HCT116 (cell line): Measurements from ENCODE around the gene PIK3CD. TPM values are rescaled to one million over a fixed set of nuclear protein-coding genes. Genes with fewer than 3 reads are reported as not detected.

Experiments used
- ATAC-seq: fragments of 200-7000 bp; cut with Tn5 transposase; 2 replicates; pipeline ENCODE4 v1.9.1; 2020; ENCODE audit warnings: mild to moderate bottlenecking, moderate library complexity
- BruUV-seq: library from RNA; stranded (reverse); fragments of 400-500 nt; replicated peaks from 2 replicates; lab custom pipeline; 2021; lab: Mats Ljungman, UMichigan
- CTCF ChIA-PET: fragments of 300-600 bp; sonication (Branson Sonifier 250); formaldehyde crosslinking; loops from one replicate; lab custom pipeline; 2021; ENCODE audit warnings: antibody characterized with exemption; lab: Charles Lee
- POLR2A ChIA-PET: fragments of 300-600, 350-600 bp; sonication (Branson Sonifier 250); formaldehyde crosslinking; loops from one replicate; lab custom pipeline; 2021; ENCODE audit warnings: antibody characterized with exemption; lab: Charles Lee
- RAD21 ChIA-PET, 2 experiments: fragments of 300-600 bp; sonication (Branson Sonifier 250); formaldehyde crosslinking; loops; one replicate each; lab custom pipeline; 2023; ENCODE audit warnings: low total read pairs in 2 of 2; ENCODE audit not compliant: uncharacterized antibody in 2 of 2, unreplicated experiment in 2 of 2, low non-redundant PET in 1 of 2; lab: Charles Lee
- DNase-seq: peaks from one replicate; pipeline ENCODE4 v3.0.0-alpha.2; 2010; ENCODE audit warnings: low read depth, low spot score
- H2AFZ ChIP-seq: fragments of 200-600 bp; shearing (Covaris generic), sonication (generic); 2 replicates; pipeline ENCODE4 v1.6.1; 2017; ENCODE audit warnings: low read depth, mixed run types, mixed read lengths, antibody characterized with exemption, low read length; ENCODE audit not compliant: poor library complexity, severe bottlenecking
- H3K27ac ChIP-seq: 2 replicates; pipeline ENCODE4 v1.5.1; 2012; ENCODE audit warnings: low read depth, low read length
- H3K27me3 ChIP-seq: fragments of 200-600 bp; sonication (generic); 2 replicates; pipeline ENCODE4 v1.6.1; 2016; ENCODE audit warnings: mixed run types, low read length, mixed read lengths; ENCODE audit not compliant: insufficient read depth
- H3K36me3 ChIP-seq, 2 experiments: fragments of 200-500 bp in 1 of 2; fragments of 200-600 bp in 1 of 2; sonication (Bioruptor generic) in 1 of 2; sonication (generic) in 1 of 2; 2 replicates each; pipeline versions ENCODE4 v1.5.1 to v1.6.1; 2014 to 2016; ENCODE audit warnings: low read length in 2 of 2, inconsistent platforms in 1 of 2, mixed read lengths in 1 of 2, mixed run types in 1 of 2; ENCODE audit not compliant: insufficient read depth in 2 of 2, control insufficient read depth in 1 of 2
- H3K4me1 ChIP-seq, 2 experiments: fragments of 200-600 bp in 1 of 2; sonication (generic) in 1 of 2; 2 replicates each; pipeline versions ENCODE4 v1.5.1 to v1.6.1; 2012 to 2017; ENCODE audit warnings: low read length in 2 of 2, inconsistent platforms in 1 of 2, mild to moderate bottlenecking in 1 of 2, mixed read lengths in 1 of 2, mixed run types in 1 of 2, moderate library complexity in 1 of 2; ENCODE audit not compliant: insufficient read depth in 2 of 2, control insufficient read depth in 1 of 2
- H3K4me2 ChIP-seq: fragments of 200-600 bp; sonication (generic); 2 replicates; pipeline ENCODE4 v1.6.1; 2017; ENCODE audit warnings: mixed run types, low read length, mixed read lengths
- H3K4me3 ChIP-seq, 2 experiments: fragments of 200-600 bp in 1 of 2; sonication (generic) in 1 of 2; replicated peaks in 1 of 2; 2 replicates each; pipeline ENCODE4 v1.5.1; 2011 to 2016; ENCODE audit warnings: low read length in 2 of 2, control low read depth in 1 of 2, low read depth in 1 of 2, mild to moderate bottlenecking in 1 of 2, mixed read lengths in 1 of 2, mixed run types in 1 of 2
- H3K79me2 ChIP-seq: fragments of 200-600 bp; sonication (generic); 2 replicates; pipeline ENCODE4 v1.6.1; 2017; ENCODE audit warnings: mild to moderate bottlenecking, mixed run types, low read length, moderate library complexity, mixed read lengths; ENCODE audit not compliant: insufficient read depth
- H3K9ac ChIP-seq: fragments of 200-600 bp; sonication (generic); 2 replicates; pipeline ENCODE4 v1.6.1; 2016; ENCODE audit warnings: low read length, mixed read lengths
- H3K9me2 ChIP-seq: fragments of 200-600 bp; sonication (generic), shearing (Covaris generic); 2 replicates; pipeline ENCODE4 v1.6.1; 2017; ENCODE audit warnings: mixed run types, mild to moderate bottlenecking, moderate library complexity; ENCODE audit not compliant: insufficient read depth
- H3K9me3 ChIP-seq, 2 experiments: fragments of 200-500 bp in 1 of 2; fragments of 200-600 bp in 1 of 2; sonication (Bioruptor generic) in 1 of 2; sonication (generic) in 1 of 2; 2 replicates each; pipeline ENCODE4 v1.6.1; 2014 to 2017; ENCODE audit warnings: low read length in 2 of 2, mixed read lengths in 2 of 2, inconsistent platforms in 1 of 2, low read depth in 1 of 2, mild to moderate bottlenecking in 1 of 2, mixed run types in 1 of 2, moderate library complexity in 1 of 2; ENCODE audit not compliant: control insufficient read depth in 1 of 2, insufficient read depth in 1 of 2
- H4K20me1 ChIP-seq: fragments of 200-600 bp; sonication (generic), shearing (Covaris generic); 2 replicates; pipeline ENCODE4 v1.6.1; 2017; ENCODE audit warnings: mixed run types, mild to moderate bottlenecking, moderate library complexity; ENCODE audit not compliant: insufficient read depth
- ATF3 ChIP-seq: IDR thresholded peaks from 2 replicates; pipeline ENCODE4 v1.6.1; 2012
- CBX3 ChIP-seq: IDR thresholded peaks from 2 replicates; pipeline ENCODE4 v1.6.1; 2012; ENCODE audit warnings: low read depth
- CEBPB ChIP-seq: IDR thresholded peaks from 2 replicates; pipeline ENCODE4 v1.6.1; 2012; ENCODE audit warnings: low read depth
- CTCF ChIP-seq, 3 experiments: fragments of 200-600 bp in 1 of 3; sonication (generic) in 1 of 3; IDR thresholded peaks in 2 of 3; conservative IDR thresholded peaks in 1 of 3; 2 replicates each; pipeline ENCODE4 v1.5.1; 2012 to 2017; ENCODE audit warnings: low read depth in 2 of 3, low read length in 2 of 3, antibody characterized with exemption in 1 of 3, borderline replicate concordance in 1 of 3, control low read depth in 1 of 3, mild to moderate bottlenecking in 1 of 3, mixed read lengths in 1 of 3, mixed run types in 1 of 3, moderate library complexity in 1 of 3; ENCODE audit not compliant: insufficient read depth in 1 of 3
- ELF1 ChIP-seq: IDR thresholded peaks from 2 replicates; pipeline ENCODE4 v1.6.1; 2012; ENCODE audit warnings: low read depth, borderline replicate concordance
- FOSL1 ChIP-seq: IDR thresholded peaks from 2 replicates; pipeline ENCODE4 v1.6.1; 2012; ENCODE audit warnings: low read depth
- JUND ChIP-seq: IDR thresholded peaks from 2 replicates; pipeline ENCODE4 v1.6.1; 2012
- MAX ChIP-seq: IDR thresholded peaks from 2 replicates; pipeline ENCODE4 v1.6.1; 2012
- POLR2A ChIP-seq: IDR thresholded peaks from 2 replicates; pipeline ENCODE4 v1.7.0; 2011; ENCODE audit warnings: borderline replicate concordance; ENCODE audit not compliant: insufficient read depth, insufficient read length; ENCODE audit errors: extremely low read depth
- POLR2AphosphoS5 ChIP-seq: IDR thresholded peaks from 2 replicates; pipeline ENCODE4 v1.6.1; 2011; ENCODE audit warnings: mild to moderate bottlenecking, low read depth, low read length, moderate library complexity
- REST ChIP-seq: IDR thresholded peaks from 2 replicates; pipeline ENCODE4 v1.6.1; 2012; ENCODE audit warnings: low read depth
- SIN3A ChIP-seq: IDR thresholded peaks from 2 replicates; pipeline ENCODE4 v1.6.1; 2012; ENCODE audit warnings: low read depth
- SP1 ChIP-seq: IDR thresholded peaks from 2 replicates; pipeline ENCODE4 v1.6.1; 2012; ENCODE audit warnings: low read depth
- SRF ChIP-seq: IDR thresholded peaks from 2 replicates; pipeline ENCODE4 v1.6.1; 2012; ENCODE audit warnings: low read depth
- TCF7L2 ChIP-seq: IDR thresholded peaks from 2 replicates; pipeline ENCODE4 v1.7.0; 2011; ENCODE audit warnings: borderline replicate concordance, inconsistent platforms; ENCODE audit not compliant: insufficient read depth, insufficient read length; ENCODE audit errors: extremely low read depth
- YY1 ChIP-seq: IDR thresholded peaks from 2 replicates; pipeline ENCODE4 v1.6.1; 2011; ENCODE audit warnings: low read length, low read depth, moderate library complexity, mild to moderate bottlenecking; ENCODE audit not compliant: insufficient replicate concordance; ENCODE audit errors: extremely low read depth
- ZNF274 ChIP-seq: fragments of 200-500 bp; sonication (Bioruptor generic); IDR thresholded peaks from 2 replicates; pipeline ENCODE4 v1.6.1; 2014; ENCODE audit warnings: mild to moderate bottlenecking, low read depth, low read length, inconsistent platforms
- intact Hi-C: fragments of 100-400 bp; cut with micrococcal nuclease; formaldehyde crosslinking; loops from 2 replicates; pipeline ENCODE4 v1.10.0; 2022
- total RNA-seq: library from RNA; stranded (reverse); gene quantifications from one replicate; pipeline ENCODE4 v1.2.1, GENCODE V29; 2021; ENCODE audit not compliant: unreplicated experiment

The PIK3CD gene
- total RNA-seq, 1 experiment from 2014 or later: 9.2 TPM

GRCh38 chr1:9672444-9672843, 20.9 kb downstream of the PIK3CD start:
- no TSS peak for BruUV-seq
- ChIA-PET POLR2A (no interaction called here), CTCF (no interaction called here), RAD21 (no interaction called here)
- no peaks in the 10 kb centered on the region for H3K79me2 ChIP-seq
- TF ChIP-seq ELF1 (no peak), ATF3 (no peak), CEBPB (no peak), YY1 (no peak), POLR2A (no peak), CTCF (IDR thresholded peaks at IDR 0.05 in 2 of 3, conservative IDR thresholded peaks at IDR 0.05 in 1 of 3; ENCODE audit: borderline replicate concordance in 1 of 3, insufficient read depth in 1 of 3, low read depth in 2 of 3, low read length in 2 of 3) (no peak), MAX (no peak), REST (no peak), TCF7L2 (no peak), SP1 (no peak), FOSL1 (no peak), CBX3 (no peak), POLR2AphosphoS5 (no peak), SIN3A (no peak), ZNF274 (no peak), SRF (no peak), JUND (no peak)
- peaks cover 9 to 14% of the 10 kb centered on the region in 2 experiments for H3K4me1 ChIP-seq
- no peak overlapping the region for H3K9ac ChIP-seq
- H3K27ac ChIP-seq: no peak overlapping the region
- H3K9me2 ChIP-seq: no peaks in the 10 kb centered on the region
- H2AFZ ChIP-seq: no peak overlapping the region
- no peaks in the 10 kb centered on the region for H4K20me1 ChIP-seq
- DNase-seq (no peak), ATAC-seq (no peak)
- H3K9me3 ChIP-seq: no peaks in the 10 kb centered on the region
- H3K4me2 ChIP-seq: no peak overlapping the region
- no peaks in the 10 kb centered on the region for H3K36me3 ChIP-seq
- intact Hi-C loops: no loop called here
- H3K27me3 ChIP-seq: no peaks in the 10 kb centered on the region
- no peak overlapping the region for H3K4me3 ChIP-seq
